GM12878 (cell line): Measurements from ENCODE around the gene ECT2L. TPM values are rescaled to one million over a fixed set of nuclear protein-coding genes. Genes with fewer than 3 reads are reported as not detected.

Experiments used
- CHD1 ChIP-seq: IDR thresholded peaks from 2 replicates; pipeline ENCODE4 v1.6.1; 2012; ENCODE audit warnings: low read depth, low read length, improper control_type of control experiment
- EGR1 ChIP-seq, 2 experiments: IDR thresholded peaks; 1 replicate in 1 of 2; 2 replicates in 1 of 2; pipeline ENCODE4 v1.6.1; 2011 to 2012; ENCODE audit warnings: low read depth in 2 of 2, low read length in 2 of 2, borderline replicate concordance in 1 of 2, mild to moderate bottlenecking in 1 of 2, moderate library complexity in 1 of 2
- ETV6 ChIP-seq, 2 experiments: fragments of 450-650 bp in 1 of 2; IDR thresholded peaks in 1 of 2; conservative IDR thresholded peaks in 1 of 2; 2 replicates each; pipeline ENCODE4 v1.6.1; 2014; ENCODE audit warnings: antibody characterized with exemption in 1 of 2, borderline replicate concordance in 1 of 2, low read depth in 1 of 2, mild to moderate bottlenecking in 1 of 2, moderate library complexity in 1 of 2
- FOXM1 ChIP-seq: IDR thresholded peaks from 2 replicates; pipeline ENCODE4 v1.6.1; 2012; ENCODE audit warnings: low read depth, mild to moderate bottlenecking, inconsistent platforms, low read length, moderate library complexity
- MEF2A ChIP-seq: IDR thresholded peaks from 2 replicates; pipeline ENCODE4 v1.6.1; 2011; ENCODE audit warnings: low read depth, mild to moderate bottlenecking, low read length, moderate library complexity; ENCODE audit not compliant: insufficient read depth
- NFYB ChIP-seq: IDR thresholded peaks from 2 replicates; pipeline ENCODE4 v1.6.1; 2011; ENCODE audit warnings: low read depth, mild to moderate bottlenecking, low read length, improper control_type of control experiment, moderate library complexity; ENCODE audit not compliant: insufficient read depth
- NR2F1 ChIP-seq: fragments of 450-650 bp; conservative IDR thresholded peaks from 2 replicates; pipeline ENCODE4 v1.6.1; 2017; ENCODE audit warnings: mild to moderate bottlenecking
- POLR2AphosphoS2 ChIP-seq: IDR thresholded peaks from 2 replicates; pipeline ENCODE4 v1.6.1; 2011; ENCODE audit warnings: low read depth, mild to moderate bottlenecking, low read length, improper control_type of control experiment, moderate library complexity
- POLR2AphosphoS5 ChIP-seq: IDR thresholded peaks from 2 replicates; pipeline ENCODE4 v1.6.1; 2011; ENCODE audit warnings: mild to moderate bottlenecking, low read length, inconsistent platforms
- RBBP5 ChIP-seq: fragments of 200-600 bp; sonication (generic); conservative IDR thresholded peaks from 2 replicates; pipeline ENCODE4 v1.6.1; 2016
- SP1 ChIP-seq: IDR thresholded peaks from one replicate; pipeline ENCODE4 v1.6.1; 2011; ENCODE audit warnings: low read depth, low read length
- YBX1 ChIP-seq: fragments of 450-650 bp; IDR thresholded peaks from 2 replicates; pipeline ENCODE4 v1.6.1; 2016; ENCODE audit warnings: antibody characterized with exemption
- ZNF24 ChIP-seq: fragments of 450-650 bp; IDR thresholded peaks from 2 replicates; pipeline ENCODE4 v1.6.1; 2017; ENCODE audit warnings: antibody characterized with exemption, mild to moderate bottlenecking
- polyA plus RNA-seq, 11 experiments: library from polyadenylated mRNA; depleted of rRNA in 4 of 11; unstranded in 6 of 11; stranded (reverse) in 5 of 11; fragments of >200 nt; fragmentation: Nextera tagmentation in 4 of 11; fragmentation: Illumina TruSeq in 1 of 11; extraction: Ambion mirVana in 4 of 11; extraction: Trizol in 1 of 11; gene quantifications; 1 replicate in 1 of 11; 2 replicates in 10 of 11; pipeline versions ENCODE4 v1.2.1 to v1.2.3, GENCODE V29; 2011 to 2016; ENCODE audit warnings: inconsistent platforms in 2 of 11, missing spikeins in 2 of 11, low read depth in 1 of 11
- total RNA-seq, 4 experiments: library from RNA; depleted of rRNA in 3 of 4; stranded (reverse); fragments of >200 nt in 3 of 4; fragmentation: Illumina TruSeq in 1 of 4; extraction: Trizol in 1 of 4; gene quantifications; 2 replicates each; pipeline versions ENCODE4 v1.2.1 to v1.2.3, GENCODE V29; 2013 to 2021
- TF ChIP-seq, protein P1 (sequence below): IDR thresholded peaks from 2 replicates; pipeline ENCODE4 v1.6.1; 2012; ENCODE audit warnings: improper control_type of control experiment, low read depth, low read length; ENCODE audit not compliant: insufficient replicate concordance
- TF ChIP-seq, protein P2 (sequence below): fragments of 150-350 bp; IDR thresholded peaks from 2 replicates; pipeline ENCODE4 v1.6.1; 2014; ENCODE audit warnings: mild to moderate bottlenecking, low read depth, low read length
- TF ChIP-seq, protein P3 (sequence below): IDR thresholded peaks from 2 replicates; pipeline ENCODE4 v1.6.1; 2011; ENCODE audit warnings: low read depth, mild to moderate bottlenecking, low read length, moderate library complexity, borderline replicate concordance; ENCODE audit errors: extremely low read depth
- TF ChIP-seq, protein P4 (sequence below): IDR thresholded peaks from 2 replicates; pipeline ENCODE4 v1.6.1; 2011; ENCODE audit warnings: borderline replicate concordance, low read depth, mild to moderate bottlenecking, moderate library complexity, mixed read lengths, low read length; ENCODE audit not compliant: insufficient read depth; ENCODE audit errors: extremely low read length

The ECT2L gene
- total and polyA plus RNA-seq, 10 of the 15 experiments (the other 5 are each of a cell fraction or from before 2014, with no cell fraction given) = 0.05 to 0.09 TPM; not detected in 8

DNA sequence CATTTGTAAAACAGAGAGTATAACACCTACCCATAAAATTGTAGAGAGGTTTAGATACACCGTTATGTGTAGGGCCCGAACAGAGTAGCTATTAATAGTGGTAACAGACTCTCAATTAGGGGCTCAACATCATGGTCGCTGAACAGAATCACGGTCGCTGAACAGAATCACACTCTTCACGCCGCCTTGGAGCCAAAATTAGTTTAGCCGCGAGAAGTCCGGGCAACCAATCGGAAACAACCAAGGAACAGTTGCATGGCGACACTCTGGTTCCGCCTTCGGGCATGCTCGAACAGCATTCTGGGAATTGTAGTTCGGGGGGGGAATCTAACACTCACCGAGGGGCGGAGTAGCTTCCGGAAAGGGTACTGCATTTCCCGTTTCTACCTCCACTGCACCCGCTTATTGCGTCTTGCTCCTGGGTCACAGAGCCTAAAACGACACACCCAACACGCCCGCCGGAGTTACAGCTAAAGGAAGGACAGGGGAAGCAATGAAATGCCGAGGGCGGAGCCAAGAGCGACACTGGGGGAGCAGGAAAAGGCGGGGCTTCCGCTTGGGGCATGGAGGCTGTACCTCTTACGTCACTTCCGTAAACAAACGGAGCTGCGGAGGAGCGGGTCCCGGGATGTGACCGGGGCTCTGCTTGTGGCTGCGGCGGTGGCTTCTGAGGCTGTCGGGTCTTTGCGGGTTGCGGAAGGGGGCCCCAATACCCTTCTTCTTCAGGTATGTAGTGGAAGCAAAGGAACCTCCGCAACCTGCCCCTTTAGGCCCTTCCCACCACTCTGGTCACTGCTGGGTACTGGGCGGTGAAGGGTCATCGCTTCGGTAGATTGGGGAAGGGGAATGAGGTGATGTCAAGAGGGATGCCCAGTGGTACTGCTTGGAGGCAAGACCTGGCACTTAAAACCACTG lies 22.5 kb upstream of the ECT2L start, which contains the start of gene CCDC28A (continued):
- TF ChIP-seq, protein P1, sequence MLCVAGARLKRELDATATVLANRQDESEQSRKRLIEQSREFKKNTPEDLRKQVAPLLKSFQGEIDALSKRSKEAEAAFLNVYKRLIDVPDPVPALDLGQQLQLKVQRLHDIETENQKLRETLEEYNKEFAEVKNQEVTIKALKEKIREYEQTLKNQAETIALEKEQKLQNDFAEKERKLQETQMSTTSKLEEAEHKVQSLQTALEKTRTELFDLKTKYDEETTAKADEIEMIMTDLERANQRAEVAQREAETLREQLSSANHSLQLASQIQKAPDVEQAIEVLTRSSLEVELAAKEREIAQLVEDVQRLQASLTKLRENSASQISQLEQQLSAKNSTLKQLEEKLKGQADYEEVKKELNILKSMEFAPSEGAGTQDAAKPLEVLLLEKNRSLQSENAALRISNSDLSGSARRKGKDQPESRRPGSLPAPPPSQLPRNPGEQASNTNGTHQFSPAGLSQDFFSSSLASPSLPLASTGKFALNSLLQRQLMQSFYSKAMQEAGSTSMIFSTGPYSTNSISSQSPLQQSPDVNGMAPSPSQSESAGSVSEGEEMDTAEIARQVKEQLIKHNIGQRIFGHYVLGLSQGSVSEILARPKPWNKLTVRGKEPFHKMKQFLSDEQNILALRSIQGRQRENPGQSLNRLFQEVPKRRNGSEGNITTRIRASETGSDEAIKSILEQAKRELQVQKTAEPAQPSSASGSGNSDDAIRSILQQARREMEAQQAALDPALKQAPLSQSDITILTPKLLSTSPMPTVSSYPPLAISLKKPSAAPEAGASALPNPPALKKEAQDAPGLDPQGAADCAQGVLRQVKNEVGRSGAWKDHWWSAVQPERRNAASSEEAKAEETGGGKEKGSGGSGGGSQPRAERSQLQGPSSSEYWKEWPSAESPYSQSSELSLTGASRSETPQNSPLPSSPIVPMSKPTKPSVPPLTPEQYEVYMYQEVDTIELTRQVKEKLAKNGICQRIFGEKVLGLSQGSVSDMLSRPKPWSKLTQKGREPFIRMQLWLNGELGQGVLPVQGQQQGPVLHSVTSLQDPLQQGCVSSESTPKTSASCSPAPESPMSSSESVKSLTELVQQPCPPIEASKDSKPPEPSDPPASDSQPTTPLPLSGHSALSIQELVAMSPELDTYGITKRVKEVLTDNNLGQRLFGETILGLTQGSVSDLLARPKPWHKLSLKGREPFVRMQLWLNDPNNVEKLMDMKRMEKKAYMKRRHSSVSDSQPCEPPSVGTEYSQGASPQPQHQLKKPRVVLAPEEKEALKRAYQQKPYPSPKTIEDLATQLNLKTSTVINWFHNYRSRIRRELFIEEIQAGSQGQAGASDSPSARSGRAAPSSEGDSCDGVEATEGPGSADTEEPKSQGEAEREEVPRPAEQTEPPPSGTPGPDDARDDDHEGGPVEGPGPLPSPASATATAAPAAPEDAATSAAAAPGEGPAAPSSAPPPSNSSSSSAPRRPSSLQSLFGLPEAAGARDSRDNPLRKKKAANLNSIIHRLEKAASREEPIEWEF = no peak
- TF ChIP-seq, protein P2, sequence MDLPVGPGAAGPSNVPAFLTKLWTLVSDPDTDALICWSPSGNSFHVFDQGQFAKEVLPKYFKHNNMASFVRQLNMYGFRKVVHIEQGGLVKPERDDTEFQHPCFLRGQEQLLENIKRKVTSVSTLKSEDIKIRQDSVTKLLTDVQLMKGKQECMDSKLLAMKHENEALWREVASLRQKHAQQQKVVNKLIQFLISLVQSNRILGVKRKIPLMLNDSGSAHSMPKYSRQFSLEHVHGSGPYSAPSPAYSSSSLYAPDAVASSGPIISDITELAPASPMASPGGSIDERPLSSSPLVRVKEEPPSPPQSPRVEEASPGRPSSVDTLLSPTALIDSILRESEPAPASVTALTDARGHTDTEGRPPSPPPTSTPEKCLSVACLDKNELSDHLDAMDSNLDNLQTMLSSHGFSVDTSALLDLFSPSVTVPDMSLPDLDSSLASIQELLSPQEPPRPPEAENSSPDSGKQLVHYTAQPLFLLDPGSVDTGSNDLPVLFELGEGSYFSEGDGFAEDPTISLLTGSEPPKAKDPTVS = no peak
- no peak for TF ChIP-seq YBX1
- TF ChIP-seq, protein P3, sequence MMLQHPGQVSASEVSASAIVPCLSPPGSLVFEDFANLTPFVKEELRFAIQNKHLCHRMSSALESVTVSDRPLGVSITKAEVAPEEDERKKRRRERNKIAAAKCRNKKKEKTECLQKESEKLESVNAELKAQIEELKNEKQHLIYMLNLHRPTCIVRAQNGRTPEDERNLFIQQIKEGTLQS = no peak
- TF ChIP-seq MEF2A = peak; percentile 75; the same call in 1 of the 2 replicates
- TF ChIP-seq FOXM1 = no peak
- no peak for TF ChIP-seq CHD1
- peak; percentile 77 for TF ChIP-seq SP1
- TF ChIP-seq ETV6 (conservative IDR thresholded peaks at IDR 0.05 in 1 of 2, IDR thresholded peaks at IDR 0.05 in 1 of 2; ENCODE audit: borderline replicate concordance in 1 of 2, low read depth in 1 of 2) = no peak
- TF ChIP-seq NR2F1 = no peak
- no peak for TF ChIP-seq EGR1 (IDR thresholded peaks at IDR 0.05; ENCODE audit: borderline replicate concordance in 1 of 2, low read depth in 2 of 2, low read length in 2 of 2)
- TF ChIP-seq ZNF24 = no peak
- no peak for TF ChIP-seq RBBP5
- TF ChIP-seq, protein P4, sequence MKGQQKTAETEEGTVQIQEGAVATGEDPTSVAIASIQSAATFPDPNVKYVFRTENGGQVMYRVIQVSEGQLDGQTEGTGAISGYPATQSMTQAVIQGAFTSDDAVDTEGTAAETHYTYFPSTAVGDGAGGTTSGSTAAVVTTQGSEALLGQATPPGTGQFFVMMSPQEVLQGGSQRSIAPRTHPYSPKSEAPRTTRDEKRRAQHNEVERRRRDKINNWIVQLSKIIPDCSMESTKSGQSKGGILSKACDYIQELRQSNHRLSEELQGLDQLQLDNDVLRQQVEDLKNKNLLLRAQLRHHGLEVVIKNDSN = no peak
- TF ChIP-seq POLR2AphosphoS5 = peak; percentile 70
- peak; percentile 49 for TF ChIP-seq POLR2AphosphoS2
- TF ChIP-seq NFYB = peak; percentile 88
